ENCODE results near the gene SEMA4C.

GRCh38 chr2:96885432-96886347, 15.8 kb upstream of the SEMA4C start:
- TF ChIP-seq, protein P1, sequence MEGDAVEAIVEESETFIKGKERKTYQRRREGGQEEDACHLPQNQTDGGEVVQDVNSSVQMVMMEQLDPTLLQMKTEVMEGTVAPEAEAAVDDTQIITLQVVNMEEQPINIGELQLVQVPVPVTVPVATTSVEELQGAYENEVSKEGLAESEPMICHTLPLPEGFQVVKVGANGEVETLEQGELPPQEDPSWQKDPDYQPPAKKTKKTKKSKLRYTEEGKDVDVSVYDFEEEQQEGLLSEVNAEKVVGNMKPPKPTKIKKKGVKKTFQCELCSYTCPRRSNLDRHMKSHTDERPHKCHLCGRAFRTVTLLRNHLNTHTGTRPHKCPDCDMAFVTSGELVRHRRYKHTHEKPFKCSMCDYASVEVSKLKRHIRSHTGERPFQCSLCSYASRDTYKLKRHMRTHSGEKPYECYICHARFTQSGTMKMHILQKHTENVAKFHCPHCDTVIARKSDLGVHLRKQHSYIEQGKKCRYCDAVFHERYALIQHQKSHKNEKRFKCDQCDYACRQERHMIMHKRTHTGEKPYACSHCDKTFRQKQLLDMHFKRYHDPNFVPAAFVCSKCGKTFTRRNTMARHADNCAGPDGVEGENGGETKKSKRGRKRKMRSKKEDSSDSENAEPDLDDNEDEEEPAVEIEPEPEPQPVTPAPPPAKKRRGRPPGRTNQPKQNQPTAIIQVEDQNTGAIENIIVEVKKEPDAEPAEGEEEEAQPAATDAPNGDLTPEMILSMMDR (optimal IDR thresholded peaks at IDR 0.05 in 1 of 3, IDR thresholded peaks at IDR 0.05 in 1 of 3, conservative IDR thresholded peaks at IDR 0.05 in 1 of 3; ENCODE audit: extremely low read depth in 1 of 3, insufficient read depth in 2 of 3, low read length in 3 of 3): no peak
- TF ChIP-seq EZH2 (IDR thresholded peaks at IDR 0.05; ENCODE audit: low read length): no peak
